GM23338 (cell line): ENCODE data around the gene OPRL1. TPM values are rescaled to one million over a fixed set of nuclear protein-coding genes. Genes with fewer than 3 reads are reported as not detected.

ENCODE experiments used
- ATAC-seq: fragments of 200-7000 bp; cut with Tn5 transposase; 3 replicates; pipeline ENCODE4 v1.9.1; 2020
- DNase-seq: peaks from one replicate; pipeline ENCODE4 v3.0.0-alpha.2; 2015; ENCODE audit warnings: low spot score
- H2AFZ ChIP-seq: fragments of 200-600 bp; sonication (generic); 2 replicates; pipeline ENCODE4 v1.8.0; 2016; ENCODE audit warnings: antibody characterized with exemption, mild to moderate bottlenecking, moderate library complexity
- H3F3A ChIP-seq: fragments of 200-600 bp; sonication (generic); replicated peaks from 2 replicates; pipeline ENCODE4 v1.8.0; 2017; ENCODE audit warnings: antibody characterized with exemption, mixed run types, low read depth
- H3K27ac ChIP-seq: fragments of 200-600 bp; sonication (generic); 2 replicates; pipeline ENCODE4 v1.6.1; 2016; ENCODE audit warnings: low read depth
- H3K27me3 ChIP-seq: fragments of 200-600 bp; sonication (generic); 2 replicates; pipeline ENCODE4 v1.8.0; 2016; ENCODE audit warnings: mild to moderate bottlenecking, mixed run types, moderate library complexity; ENCODE audit not compliant: insufficient read depth
- H3K36me3 ChIP-seq: fragments of 200-600 bp; sonication (generic); 2 replicates; pipeline ENCODE4 v1.8.0; 2016; ENCODE audit warnings: mild to moderate bottlenecking; ENCODE audit not compliant: insufficient read depth
- H3K4me1 ChIP-seq: fragments of 200-600 bp; sonication (generic); 2 replicates; pipeline ENCODE4 v1.8.0; 2016; ENCODE audit warnings: mild to moderate bottlenecking, moderate library complexity; ENCODE audit not compliant: insufficient read depth
- H3K4me2 ChIP-seq: fragments of 200-600 bp; sonication (generic); 2 replicates; pipeline ENCODE4 v1.7.1; 2017; ENCODE audit warnings: mixed run types
- H3K4me3 ChIP-seq: fragments of 200-600 bp; sonication (generic); 2 replicates; pipeline ENCODE4 v1.6.1; 2016; ENCODE audit warnings: mixed run types
- H3K79me2 ChIP-seq: fragments of 200-600 bp; sonication (generic); replicated peaks from 2 replicates; pipeline ENCODE4 v1.8.0; 2017; ENCODE audit warnings: mild to moderate bottlenecking; ENCODE audit not compliant: insufficient read depth
- H3K9me2 ChIP-seq: fragments of 200-600 bp; sonication (generic); 2 replicates; pipeline ENCODE4 v1.8.0; 2017; ENCODE audit not compliant: insufficient read depth
- H4K20me1 ChIP-seq: fragments of 200-600 bp; sonication (generic); replicated peaks from 2 replicates; pipeline ENCODE4 v1.8.0; 2017; ENCODE audit warnings: mild to moderate bottlenecking; ENCODE audit not compliant: insufficient read depth
- H3K27ac Mint-ChIP-seq: 2 replicates; pipeline ENCODE4 v1.8.0; 2020; ENCODE audit warnings: inconsistent platforms, mild to moderate bottlenecking, moderate library complexity, mixed read lengths
- H3K27me3 Mint-ChIP-seq: 3 replicates; pipeline ENCODE4 v1.8.0; 2022; ENCODE audit warnings: low read depth, mild to moderate bottlenecking, moderate library complexity, mixed read lengths, inconsistent platforms; ENCODE audit not compliant: insufficient read depth, poor library complexity
- H3K36me3 Mint-ChIP-seq: 3 replicates; pipeline ENCODE4 v1.8.0; 2021; ENCODE audit warnings: low read depth, mild to moderate bottlenecking, inconsistent platforms, moderate library complexity, mixed read lengths
- H3K4me1 Mint-ChIP-seq: 3 replicates; pipeline ENCODE4 v1.8.0; 2020; ENCODE audit warnings: mild to moderate bottlenecking, inconsistent platforms, mixed read lengths
- H3K4me3 Mint-ChIP-seq: 3 replicates; pipeline ENCODE4 v1.8.0; 2021; ENCODE audit warnings: moderate library complexity, mild to moderate bottlenecking, inconsistent platforms, mixed read lengths
- H3K9me3 Mint-ChIP-seq: 3 replicates; pipeline ENCODE4 v1.8.0; 2020; ENCODE audit warnings: moderate library complexity, mild to moderate bottlenecking, inconsistent platforms, mixed read lengths
- CREB1 ChIP-seq: fragments of 250-450 bp; sonication (Bioruptor Pico); IDR thresholded peaks from 2 replicates; pipeline ENCODE4 v1.5.0; 2020; ENCODE audit warnings: low read depth, mild to moderate bottlenecking, moderate library complexity
- CTCF ChIP-seq, 2 experiments: fragments of 200-600 bp in 1 of 2; sonication (generic) in 1 of 2; conservative IDR thresholded peaks; 2 replicates each; pipeline versions ENCODE4 v1.5.1 to v1.6.1; 2016 to 2017; ENCODE audit warnings: antibody characterized with exemption in 2 of 2, low read depth in 2 of 2, mild to moderate bottlenecking in 2 of 2, moderate library complexity in 1 of 2
- ETS1 ChIP-seq: IDR thresholded peaks from 2 replicates; pipeline ENCODE4 v1.6.1; 2016; ENCODE audit warnings: antibody characterized with exemption
- EZH2 ChIP-seq: fragments of 200-600 bp; sonication (generic); IDR thresholded peaks from one replicate; pipeline ENCODE4 v1.8.0; 2017; ENCODE audit warnings: antibody characterized with exemption, mild to moderate bottlenecking, low read depth; ENCODE audit not compliant: unreplicated experiment
- EZH2phosphoT487 ChIP-seq: fragments of 200-600 bp; sonication (generic); IDR thresholded peaks from one replicate; pipeline ENCODE4 v1.8.1; 2018; ENCODE audit warnings: antibody characterized with exemption; ENCODE audit not compliant: unreplicated experiment
- POLR2AphosphoS5 ChIP-seq: IDR thresholded peaks from 2 replicates; pipeline ENCODE4 v1.6.1; 2016; ENCODE audit warnings: antibody characterized with exemption, low read depth
- REST ChIP-seq: IDR thresholded peaks from one replicate; pipeline ENCODE4 v1.6.1; 2018; ENCODE audit warnings: antibody characterized with exemption; ENCODE audit not compliant: unreplicated experiment
- STAT1 ChIP-seq: IDR thresholded peaks from one replicate; pipeline ENCODE4 v1.6.1; 2016; ENCODE audit warnings: antibody characterized with exemption; ENCODE audit not compliant: unreplicated experiment
- ZNF114 ChIP-seq: fragments of 250-450 bp; sonication (Bioruptor Pico); IDR thresholded peaks from 2 replicates; pipeline ENCODE4 v1.5.0; 2020; ENCODE audit warnings: mild to moderate bottlenecking, moderate library complexity
- ZNF331 ChIP-seq: fragments of 250-450 bp; sonication (Bioruptor Pico); IDR thresholded peaks from 2 replicates; pipeline ENCODE4 v1.5.0; 2020; ENCODE audit warnings: low read depth, mild to moderate bottlenecking, moderate library complexity
- ZNF462 ChIP-seq: fragments of 250-450 bp; sonication (Bioruptor Pico); IDR thresholded peaks from 2 replicates; pipeline ENCODE4 v1.5.0; 2020; ENCODE audit warnings: mild to moderate bottlenecking, moderate library complexity
- polyA plus RNA-seq: library from polyadenylated mRNA; unstranded; fragments of >200 nt; fragmentation: Nextera tagmentation; extraction: Ambion mirVana; gene quantifications from 2 replicates; pipeline ENCODE4 v1.2.1, GENCODE V29; 2016
- total RNA-seq: library from RNA; depleted of rRNA; stranded (reverse); fragments of >200 nt; shearing (Covaris generic); gene quantifications from 2 replicates; pipeline ENCODE4 v1.2.3, GENCODE V29; 2014

The OPRL1 gene
- total and polyA plus RNA-seq, 2 experiments from 2014 or later, result 0.27 to 1.1 TPM

GRCh38 chr20:64074184-64074789 lies 5.6 kb upstream of the OPRL1 start:
- Mint-ChIP-seq H3K4me1 (peaks cover 9% of the 10 kb centered on the region; the same call in 2 of the 3 replicates), H3K4me3 (no peak overlapping the region), H3K36me3 (peaks cover 2% of the 10 kb centered on the region; the same call in 1 of the 3 replicates), H3K27ac (no peak overlapping the region), H3K27me3 (peaks cover 6% of the 10 kb centered on the region), H3K9me3 (no peaks in the 10 kb centered on the region)
- no peak overlapping the region for H3K4me2 ChIP-seq
- peaks cover 11% of the 10 kb centered on the region; the same call in 1 of the 2 replicates for H3K4me1 ChIP-seq
- no peaks in the 10 kb centered on the region for H3K27me3 ChIP-seq
- no peaks in the 10 kb centered on the region for H3K36me3 ChIP-seq
- H2AFZ ChIP-seq, result no peak overlapping the region
- H4K20me1 ChIP-seq, result no peaks in the 10 kb centered on the region
- H3K4me3 ChIP-seq, result no peak overlapping the region
- H3K27ac ChIP-seq, result no peak overlapping the region
- no peaks in the 10 kb centered on the region for H3K79me2 ChIP-seq
- ATAC-seq (no peak), DNase-seq (no peak)
- no peaks in the 10 kb centered on the region for H3K9me2 ChIP-seq
- H3F3A ChIP-seq, result no peaks in the 10 kb centered on the region
- TF ChIP-seq ETS1 (no peak), CTCF (conservative IDR thresholded peaks at IDR 0.05; ENCODE audit: low read depth in 2 of 2) (no peak), ZNF462 (CRISPR knock-in tag) (no peak), POLR2AphosphoS5 (no peak), ZNF114 (CRISPR knock-in tag) (no peak), EZH2 (no peak), CREB1 (CRISPR knock-in tag) (no peak), REST (no peak), STAT1 (no peak), ZNF331 (no peak), EZH2phosphoT487 (no peak)
